Stomach (tissue), 19 donors: Measurements from ENCODE around the gene IL18BP. TPM values are rescaled to one million over a fixed set of nuclear protein-coding genes. Genes with fewer than 3 reads are reported as not detected.

Experiments used
- DNase-seq, 2 donors: peaks; one replicate each; pipeline versions ENCODE4 v3.0.0 to v3.0.0-alpha.2; 2013 to 2019
- H3K27ac ChIP-seq, 5 donors: fragments of 200-600 bp in 4 of 5; sonication (generic) in 4 of 5; one replicate each; pipeline ENCODE4 v1.5.1; 2013 to 2019; ENCODE audit warnings: mild to moderate bottlenecking in 1 of 5, moderate library complexity in 1 of 5
- H3K27me3 ChIP-seq, 3 donors: fragments of 200-600 bp; sonication (generic); one replicate each; pipeline ENCODE4 v1.5.1; 2017 to 2019; ENCODE audit warnings: mixed run types in 1 of 3
- H3K36me3 ChIP-seq, 4 donors: fragments of 200-600 bp; sonication (generic); 1 replicate in 3 of 4; 2 replicates in 1 of 4; pipeline ENCODE4 v1.5.1; 2016 to 2019
- H3K4me1 ChIP-seq, 4 donors: fragments of 200-600 bp; sonication (generic); one replicate each; pipeline ENCODE4 v1.5.1; 2016 to 2019
- H3K4me3 ChIP-seq, 4 donors: fragments of 200-600 bp; sonication (generic) in 3 of 4; one replicate each; pipeline ENCODE4 v1.5.1; 2016 to 2019; ENCODE audit warnings: mild to moderate bottlenecking in 1 of 4
- H3K9me3 ChIP-seq, 4 donors: fragments of 200-600 bp; sonication (generic); one replicate each; pipeline ENCODE4 v1.5.1; 2016 to 2019
- EP300 ChIP-seq: sonication (generic); formaldehyde crosslinking; IDR thresholded peaks from one replicate; pipeline ENCODE4 v1.6.1; 2017; ENCODE audit warnings: antibody characterized with exemption
- POLR2A ChIP-seq, 4 donors: fragments of 450-650 bp; IDR thresholded peaks; one replicate each; pipeline ENCODE4 v1.6.1; 2016; ENCODE audit warnings: antibody characterized with exemption in 4 of 4, control low read depth in 2 of 4, mild to moderate bottlenecking in 1 of 4, moderate library complexity in 1 of 4
- POLR2AphosphoS5 ChIP-seq, 3 donors: sonication (generic); formaldehyde crosslinking; IDR thresholded peaks; one replicate each; pipeline ENCODE4 v1.6.1; 2016; ENCODE audit warnings: antibody characterized with exemption in 3 of 3
- WGBS, 5 donors: extraction: QIAGEN DNeasy Blood & Tissue Kit in 3 of 5; methylation state at CpG; one replicate each; pipeline versions ENCODE4 v1.1.5 to v1.1.7; 2013 to 2018; 5-methylcytosine and 5-hydroxymethylcytosine counted together
- intact Hi-C: fragments of 100-400 bp; cut with DNase I; formaldehyde crosslinking; loops from one replicate; pipeline ENCODE4 v1.15.1; 2023; ENCODE audit warnings: low total_unique reads
- long read RNA-seq, 10 donors: transcript quantifications; one replicate each; lab custom pipeline, GENCODE V29; 2026
- polyA plus RNA-seq, 3 donors: library from polyadenylated mRNA; stranded (reverse); fragments of 200-250 nt; gene quantifications; one replicate each; pipeline ENCODE4 v1.2.3, GENCODE V29; 2013
- total RNA-seq, 5 donors: library from RNA; depleted of rRNA; stranded (reverse); fragments of >200 nt; gene quantifications; one replicate each; pipeline versions ENCODE4 v1.1.0 to v1.2.3, GENCODE V29; 2014 to 2016
- TF ChIP-seq, protein P1 (sequence below), 7 experiments: fragments of 450-650 bp in 4 of 7; fragments of 200-600 bp in 3 of 7; sonication (generic) in 3 of 7; IDR thresholded peaks; one replicate each; pipeline ENCODE4 v1.5.1; 2016 to 2019; ENCODE audit warnings: antibody characterized with exemption in 7 of 7, control low read depth in 2 of 7, mild to moderate bottlenecking in 1 of 7
- donor health status: healthy with polysubstance abuse.
- donor health status: Bipolar disorder and iron deficiency.
- donor health status: healthy.

The IL18BP gene
- total RNA-seq (10 to 100 TPM in 3 of 5 donors, 1 to 10 TPM in 2; 2.7 to 14.8 (median 11.7) TPM), polyA plus RNA-seq (1 to 10 TPM; 2.0 to 6.2 (median 3.8) TPM)
- long read RNA-seq, donor 1, partial matches to known transcripts, result 69 of 76 reads
- long read RNA-seq, donor 1, other reads (novel, unspliced or antisense), result 6 of 76 reads
- long read RNA-seq, donor 2, partial matches to known transcripts, result 135 of 247 reads
- long read RNA-seq, donor 2, other reads (novel, unspliced or antisense), result 112 of 247 reads
- long read RNA-seq, donor 3, partial matches to known transcripts, result 30 of 40 reads
- long read RNA-seq, donor 3, other reads (novel, unspliced or antisense), result 10 of 40 reads
- long read RNA-seq, donor 4, result 0 reads
- long read RNA-seq, donor 5, result 0 reads
- long read RNA-seq, donor 6, full-length matches to known transcripts, result 3 of 338 reads
- long read RNA-seq, donor 6, partial matches to known transcripts, result 306 of 338 reads
- long read RNA-seq, donor 6, other reads (novel, unspliced or antisense), result 29 of 338 reads
- long read RNA-seq, donor 7, result 0 reads
- long read RNA-seq, donor 8, full-length matches to known transcripts, result 2 of 2 reads
- long read RNA-seq, donor 8, partial matches to known transcripts, result 0 of 2 reads
- long read RNA-seq, donor 8, other reads (novel, unspliced or antisense), result 0 of 2 reads
- long read RNA-seq, donor 9, full-length matches to known transcripts, result 2 of 2 reads
- long read RNA-seq, donor 9, partial matches to known transcripts, result 0 of 2 reads
- long read RNA-seq, donor 9, other reads (novel, unspliced or antisense), result 0 of 2 reads
- long read RNA-seq, donor 10, partial matches to known transcripts, result 10 of 10 reads
- long read RNA-seq, donor 10, other reads (novel, unspliced or antisense), result 0 of 10 reads

DNA sequence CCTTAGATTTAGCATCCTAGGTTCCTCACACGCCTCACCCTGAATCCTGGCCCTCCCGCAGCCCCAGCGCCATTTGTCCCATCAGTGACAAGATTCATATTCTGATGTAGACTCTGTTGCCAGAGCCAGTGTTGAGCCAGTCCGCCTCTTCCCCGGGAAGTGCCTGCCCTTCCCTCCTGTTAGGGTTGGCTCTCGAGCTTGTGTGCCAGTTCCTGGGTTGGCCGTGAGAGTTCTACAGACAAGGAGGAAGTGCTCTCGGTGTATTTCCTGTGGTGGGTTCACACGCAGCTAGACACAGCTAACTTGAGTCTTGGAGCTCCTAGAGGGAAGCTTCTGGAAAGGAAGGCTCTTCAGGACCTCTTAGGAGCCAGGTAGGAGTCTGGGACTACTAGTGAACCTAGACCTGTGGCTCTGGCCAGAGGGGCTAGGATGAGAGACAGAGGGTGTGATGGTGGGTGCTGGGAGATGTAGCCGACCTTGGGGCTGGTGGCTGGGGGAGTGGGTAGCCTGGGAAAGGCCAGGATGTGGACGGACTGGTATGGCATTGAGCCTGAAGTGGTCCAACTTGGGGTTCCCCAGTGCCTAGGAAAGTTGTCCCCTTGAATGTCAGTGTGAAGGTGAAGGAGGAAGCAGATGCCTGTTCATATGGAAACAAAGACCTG is at the start of gene IL18BP:
Gene IL18BP, plus strand, starts transcription at position 261 of the 662 bp plus-strand sequence. CDS start 1,076 bp downstream, outside the sequence.
- intact Hi-C loops, result no loop called here
- H3K9me3 ChIP-seq, result no peaks in the 10 kb centered on the region
- H3K27me3 ChIP-seq, result no peaks in the 10 kb centered on the region
- no peak for DNase-seq
- peak within 1 kb of the TSS; percentile 16 to 44 (median 23) for H3K4me3 ChIP-seq
- H3K4me1 ChIP-seq, result peaks cover 15 to 54% (median 33%) of the 10 kb centered on the region in 4 donors
- H3K27ac ChIP-seq, result peak within 1 kb of the TSS; percentile 20 to 88 (median 70)
- TF ChIP-seq EP300 (no peak), POLR2AphosphoS5 (IDR thresholded peaks at IDR 0.05) (peak in 1 of 3 donors; percentile 11)
- 69 to 77% (median 75%) methylated on average over 11 of the region's 11 CpGs for WGBS, 5 donors
- peaks cover 12 to 54% (median 47%) of the 10 kb centered on the region in 4 donors for H3K36me3 ChIP-seq

DNA sequence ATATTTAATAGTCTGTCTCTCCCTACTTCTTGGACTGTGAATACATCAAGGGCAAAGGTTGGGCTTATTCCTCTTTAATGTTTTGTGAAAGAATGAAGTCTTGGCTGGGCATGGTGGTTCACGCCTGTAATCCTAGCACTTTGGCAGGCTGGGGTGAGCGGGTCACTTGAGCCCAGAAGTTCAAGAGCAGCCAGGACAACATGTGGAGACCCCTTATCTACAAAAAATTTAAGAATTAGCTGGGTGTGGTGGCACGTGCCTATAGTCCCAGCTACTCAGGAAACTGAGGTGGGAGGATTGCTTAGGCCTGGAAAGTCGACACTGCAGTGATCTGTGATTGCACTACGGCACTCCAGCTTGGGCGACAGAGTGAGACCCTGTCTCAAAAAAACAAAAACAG is 49.7 kb upstream of the IL18BP start:
- Histone ChIP-seq H3K4me1 (peaks cover 17 to 48% (median 34%) of the 10 kb centered on the region in 4 donors), H3K27ac (peak overlapping the region in 2 of 5 donors; percentile 24 to 40), H3K36me3 (no peaks in the 10 kb centered on the region), H3K4me3 (no peak overlapping the region), H3K9me3 (no peaks in the 10 kb centered on the region), H3K27me3 (no peaks in the 10 kb centered on the region)
- intact Hi-C loops, result no loop called here
- DNase-seq, result peak in 1 of 2 donors; percentile 17
- 53 to 67% (median 63%) methylated on average over 6 of the region's 6 CpGs for WGBS, 5 donors
- TF ChIP-seq POLR2AphosphoS5 (IDR thresholded peaks at IDR 0.05) (no peak), EP300 (no peak), POLR2A (IDR thresholded peaks at IDR 0.05) (no peak)
- TF ChIP-seq, protein P1, sequence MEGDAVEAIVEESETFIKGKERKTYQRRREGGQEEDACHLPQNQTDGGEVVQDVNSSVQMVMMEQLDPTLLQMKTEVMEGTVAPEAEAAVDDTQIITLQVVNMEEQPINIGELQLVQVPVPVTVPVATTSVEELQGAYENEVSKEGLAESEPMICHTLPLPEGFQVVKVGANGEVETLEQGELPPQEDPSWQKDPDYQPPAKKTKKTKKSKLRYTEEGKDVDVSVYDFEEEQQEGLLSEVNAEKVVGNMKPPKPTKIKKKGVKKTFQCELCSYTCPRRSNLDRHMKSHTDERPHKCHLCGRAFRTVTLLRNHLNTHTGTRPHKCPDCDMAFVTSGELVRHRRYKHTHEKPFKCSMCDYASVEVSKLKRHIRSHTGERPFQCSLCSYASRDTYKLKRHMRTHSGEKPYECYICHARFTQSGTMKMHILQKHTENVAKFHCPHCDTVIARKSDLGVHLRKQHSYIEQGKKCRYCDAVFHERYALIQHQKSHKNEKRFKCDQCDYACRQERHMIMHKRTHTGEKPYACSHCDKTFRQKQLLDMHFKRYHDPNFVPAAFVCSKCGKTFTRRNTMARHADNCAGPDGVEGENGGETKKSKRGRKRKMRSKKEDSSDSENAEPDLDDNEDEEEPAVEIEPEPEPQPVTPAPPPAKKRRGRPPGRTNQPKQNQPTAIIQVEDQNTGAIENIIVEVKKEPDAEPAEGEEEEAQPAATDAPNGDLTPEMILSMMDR (IDR thresholded peaks at IDR 0.05), result no peak

DNA sequence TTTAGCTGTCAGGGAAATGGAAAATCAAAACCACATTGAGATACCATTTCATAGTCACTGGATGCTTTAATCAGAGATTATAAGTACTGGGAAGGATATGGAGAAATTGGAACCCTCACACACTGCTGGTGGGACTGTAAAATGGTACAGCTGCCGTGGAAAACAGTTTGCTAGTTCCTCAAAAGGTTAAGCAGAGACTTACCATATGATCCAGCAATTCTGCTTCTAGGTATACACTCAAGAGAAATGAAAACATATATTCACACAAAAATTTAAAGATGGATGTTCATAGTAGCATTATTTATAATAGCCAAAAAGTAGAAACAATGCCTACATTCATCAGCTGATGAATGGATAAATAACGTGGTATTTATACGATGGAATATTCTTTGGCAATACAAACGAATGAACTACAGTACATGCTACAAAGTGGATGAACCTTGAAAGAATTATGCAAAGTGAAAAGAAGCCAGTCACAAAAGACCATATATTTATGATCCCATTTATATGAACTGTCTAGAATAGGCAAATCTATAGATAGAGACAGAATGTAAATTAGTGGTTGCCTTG is 46.9 kb upstream of the IL18BP start:
- Histone ChIP-seq H3K36me3 (no peaks in the 10 kb centered on the region), H3K27me3 (no peaks in the 10 kb centered on the region), H3K4me1 (peaks cover 17 to 30% (median 29%) of the 10 kb centered on the region in 4 donors), H3K27ac (no peak overlapping the region), H3K9me3 (no peaks in the 10 kb centered on the region), H3K4me3 (no peak overlapping the region)
- 75 to 84% (median 79%) methylated on average over 4 of the region's 4 CpGs for WGBS, 5 donors
- intact Hi-C loops, result no loop called here
- TF ChIP-seq POLR2AphosphoS5 (IDR thresholded peaks at IDR 0.05) (no peak), POLR2A (IDR thresholded peaks at IDR 0.05) (no peak)
- DNase-seq, result no peak

DNA sequence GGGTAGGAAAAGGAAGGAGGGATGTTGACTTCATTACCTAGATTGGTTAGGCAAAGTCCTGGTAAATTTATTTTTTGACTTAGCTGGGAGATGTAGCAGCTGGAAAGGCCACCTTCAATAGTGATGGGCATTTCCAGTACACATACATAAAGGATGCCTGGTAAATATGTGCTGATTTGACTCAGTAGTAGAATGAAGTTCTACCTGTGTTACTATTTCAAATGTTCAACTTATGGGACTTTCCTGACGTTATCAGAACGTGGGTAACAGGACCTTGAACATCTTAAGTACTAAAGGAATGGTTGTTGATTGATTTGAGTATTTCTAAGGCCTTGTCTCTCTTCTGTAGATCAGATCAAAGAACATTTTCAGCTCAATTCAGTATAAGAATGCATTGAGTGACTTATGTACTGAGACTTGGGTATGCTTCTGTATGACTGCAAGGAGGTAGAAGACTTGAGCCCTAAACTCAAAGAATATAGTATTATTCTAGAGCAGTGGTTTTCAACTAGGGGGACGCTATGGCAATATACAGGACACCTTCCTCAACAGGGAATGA is 42.7 kb upstream of the IL18BP start:
- H3K9me3 ChIP-seq, result no peaks in the 10 kb centered on the region
- H3K36me3 ChIP-seq, result peaks cover 0 to 14% (median 14%) of the 10 kb centered on the region in 4 donors
- TF ChIP-seq EP300 (no peak), POLR2AphosphoS5 (IDR thresholded peaks at IDR 0.05) (no peak), POLR2A (IDR thresholded peaks at IDR 0.05) (no peak)
- TF ChIP-seq, protein P1 (IDR thresholded peaks at IDR 0.05), result no peak
- intact Hi-C loops, result no loop called here
- no peaks in the 10 kb centered on the region for H3K4me1 ChIP-seq
- H3K27ac ChIP-seq, result no peak overlapping the region
- H3K4me3 ChIP-seq, result no peak overlapping the region
- H3K27me3 ChIP-seq, result no peaks in the 10 kb centered on the region
- DNase-seq, result no peak
- WGBS, 5 donors, result 53 to 63% (median 59%) methylated on average over 3 of the region's 3 CpGs
